ENCODE measurements around the gene RAX.

DNA sequence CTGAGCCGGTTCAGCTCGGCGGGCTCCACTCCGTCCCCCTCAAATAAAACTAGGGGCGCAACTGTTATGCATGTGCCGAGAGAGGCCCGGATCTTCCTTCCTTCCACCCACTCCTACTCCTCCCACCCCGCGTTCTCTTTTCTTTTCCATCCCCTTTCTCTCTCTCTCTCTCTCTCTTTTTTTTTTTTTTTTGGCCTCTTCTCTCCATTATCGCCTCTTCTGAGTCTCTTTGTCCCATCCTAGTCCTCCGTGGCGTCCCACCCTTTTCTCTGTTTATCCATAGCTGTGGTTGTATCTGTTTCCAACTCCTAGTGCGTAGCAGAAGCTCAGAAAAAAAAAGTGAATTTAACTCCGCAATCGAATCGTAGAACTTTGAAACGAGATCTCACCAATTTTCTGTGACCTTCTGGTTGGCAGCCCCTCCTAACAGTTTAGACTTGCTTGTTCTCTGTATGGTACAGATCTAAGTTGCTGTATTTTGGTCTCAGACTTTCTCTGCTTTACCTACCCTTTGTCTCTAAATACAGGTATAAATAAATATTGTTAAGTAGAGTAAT lies 3.6 kb downstream of the RAX start:
- TF ChIP-seq ZNF317 (CRISPR knock-in tag; IDR thresholded peaks at IDR 0.05; ENCODE audit: borderline replicate concordance, low read depth) (no peak), SOX15 (CRISPR knock-in tag; IDR thresholded peaks at IDR 0.05) (no peak), TCF7 (CRISPR knock-in tag; IDR thresholded peaks at IDR 0.05; ENCODE audit: low read depth) (no peak), ETV6 (CRISPR knock-in tag; IDR thresholded peaks at IDR 0.05) (no peak), CREM (CRISPR knock-in tag; IDR thresholded peaks at IDR 0.05) (no peak), CBFB (CRISPR knock-in tag; IDR thresholded peaks at IDR 0.05; ENCODE audit: low read depth) (no peak)
- TF ChIP-seq, protein P1, sequence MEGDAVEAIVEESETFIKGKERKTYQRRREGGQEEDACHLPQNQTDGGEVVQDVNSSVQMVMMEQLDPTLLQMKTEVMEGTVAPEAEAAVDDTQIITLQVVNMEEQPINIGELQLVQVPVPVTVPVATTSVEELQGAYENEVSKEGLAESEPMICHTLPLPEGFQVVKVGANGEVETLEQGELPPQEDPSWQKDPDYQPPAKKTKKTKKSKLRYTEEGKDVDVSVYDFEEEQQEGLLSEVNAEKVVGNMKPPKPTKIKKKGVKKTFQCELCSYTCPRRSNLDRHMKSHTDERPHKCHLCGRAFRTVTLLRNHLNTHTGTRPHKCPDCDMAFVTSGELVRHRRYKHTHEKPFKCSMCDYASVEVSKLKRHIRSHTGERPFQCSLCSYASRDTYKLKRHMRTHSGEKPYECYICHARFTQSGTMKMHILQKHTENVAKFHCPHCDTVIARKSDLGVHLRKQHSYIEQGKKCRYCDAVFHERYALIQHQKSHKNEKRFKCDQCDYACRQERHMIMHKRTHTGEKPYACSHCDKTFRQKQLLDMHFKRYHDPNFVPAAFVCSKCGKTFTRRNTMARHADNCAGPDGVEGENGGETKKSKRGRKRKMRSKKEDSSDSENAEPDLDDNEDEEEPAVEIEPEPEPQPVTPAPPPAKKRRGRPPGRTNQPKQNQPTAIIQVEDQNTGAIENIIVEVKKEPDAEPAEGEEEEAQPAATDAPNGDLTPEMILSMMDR (IDR thresholded peaks at IDR 0.05), result no peak
- TF ChIP-seq, protein P2, sequence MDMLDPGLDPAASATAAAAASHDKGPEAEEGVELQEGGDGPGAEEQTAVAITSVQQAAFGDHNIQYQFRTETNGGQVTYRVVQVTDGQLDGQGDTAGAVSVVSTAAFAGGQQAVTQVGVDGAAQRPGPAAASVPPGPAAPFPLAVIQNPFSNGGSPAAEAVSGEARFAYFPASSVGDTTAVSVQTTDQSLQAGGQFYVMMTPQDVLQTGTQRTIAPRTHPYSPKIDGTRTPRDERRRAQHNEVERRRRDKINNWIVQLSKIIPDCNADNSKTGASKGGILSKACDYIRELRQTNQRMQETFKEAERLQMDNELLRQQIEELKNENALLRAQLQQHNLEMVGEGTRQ (CRISPR knock-in tag; IDR thresholded peaks at IDR 0.05), result no peak
- TF ChIP-seq, protein P3, sequence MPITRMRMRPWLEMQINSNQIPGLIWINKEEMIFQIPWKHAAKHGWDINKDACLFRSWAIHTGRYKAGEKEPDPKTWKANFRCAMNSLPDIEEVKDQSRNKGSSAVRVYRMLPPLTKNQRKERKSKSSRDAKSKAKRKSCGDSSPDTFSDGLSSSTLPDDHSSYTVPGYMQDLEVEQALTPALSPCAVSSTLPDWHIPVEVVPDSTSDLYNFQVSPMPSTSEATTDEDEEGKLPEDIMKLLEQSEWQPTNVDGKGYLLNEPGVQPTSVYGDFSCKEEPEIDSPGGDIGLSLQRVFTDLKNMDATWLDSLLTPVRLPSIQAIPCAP (CRISPR knock-in tag; IDR thresholded peaks at IDR 0.05), result no peak
- TF ChIP-seq, protein P4, sequence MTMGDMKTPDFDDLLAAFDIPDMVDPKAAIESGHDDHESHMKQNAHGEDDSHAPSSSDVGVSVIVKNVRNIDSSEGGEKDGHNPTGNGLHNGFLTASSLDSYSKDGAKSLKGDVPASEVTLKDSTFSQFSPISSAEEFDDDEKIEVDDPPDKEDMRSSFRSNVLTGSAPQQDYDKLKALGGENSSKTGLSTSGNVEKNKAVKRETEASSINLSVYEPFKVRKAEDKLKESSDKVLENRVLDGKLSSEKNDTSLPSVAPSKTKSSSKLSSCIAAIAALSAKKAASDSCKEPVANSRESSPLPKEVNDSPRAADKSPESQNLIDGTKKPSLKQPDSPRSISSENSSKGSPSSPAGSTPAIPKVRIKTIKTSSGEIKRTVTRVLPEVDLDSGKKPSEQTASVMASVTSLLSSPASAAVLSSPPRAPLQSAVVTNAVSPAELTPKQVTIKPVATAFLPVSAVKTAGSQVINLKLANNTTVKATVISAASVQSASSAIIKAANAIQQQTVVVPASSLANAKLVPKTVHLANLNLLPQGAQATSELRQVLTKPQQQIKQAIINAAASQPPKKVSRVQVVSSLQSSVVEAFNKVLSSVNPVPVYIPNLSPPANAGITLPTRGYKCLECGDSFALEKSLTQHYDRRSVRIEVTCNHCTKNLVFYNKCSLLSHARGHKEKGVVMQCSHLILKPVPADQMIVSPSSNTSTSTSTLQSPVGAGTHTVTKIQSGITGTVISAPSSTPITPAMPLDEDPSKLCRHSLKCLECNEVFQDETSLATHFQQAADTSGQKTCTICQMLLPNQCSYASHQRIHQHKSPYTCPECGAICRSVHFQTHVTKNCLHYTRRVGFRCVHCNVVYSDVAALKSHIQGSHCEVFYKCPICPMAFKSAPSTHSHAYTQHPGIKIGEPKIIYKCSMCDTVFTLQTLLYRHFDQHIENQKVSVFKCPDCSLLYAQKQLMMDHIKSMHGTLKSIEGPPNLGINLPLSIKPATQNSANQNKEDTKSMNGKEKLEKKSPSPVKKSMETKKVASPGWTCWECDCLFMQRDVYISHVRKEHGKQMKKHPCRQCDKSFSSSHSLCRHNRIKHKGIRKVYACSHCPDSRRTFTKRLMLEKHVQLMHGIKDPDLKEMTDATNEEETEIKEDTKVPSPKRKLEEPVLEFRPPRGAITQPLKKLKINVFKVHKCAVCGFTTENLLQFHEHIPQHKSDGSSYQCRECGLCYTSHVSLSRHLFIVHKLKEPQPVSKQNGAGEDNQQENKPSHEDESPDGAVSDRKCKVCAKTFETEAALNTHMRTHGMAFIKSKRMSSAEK (CRISPR knock-in tag; IDR thresholded peaks at IDR 0.05; ENCODE audit: borderline replicate concordance), result no peak
- TF ChIP-seq, protein P5, sequence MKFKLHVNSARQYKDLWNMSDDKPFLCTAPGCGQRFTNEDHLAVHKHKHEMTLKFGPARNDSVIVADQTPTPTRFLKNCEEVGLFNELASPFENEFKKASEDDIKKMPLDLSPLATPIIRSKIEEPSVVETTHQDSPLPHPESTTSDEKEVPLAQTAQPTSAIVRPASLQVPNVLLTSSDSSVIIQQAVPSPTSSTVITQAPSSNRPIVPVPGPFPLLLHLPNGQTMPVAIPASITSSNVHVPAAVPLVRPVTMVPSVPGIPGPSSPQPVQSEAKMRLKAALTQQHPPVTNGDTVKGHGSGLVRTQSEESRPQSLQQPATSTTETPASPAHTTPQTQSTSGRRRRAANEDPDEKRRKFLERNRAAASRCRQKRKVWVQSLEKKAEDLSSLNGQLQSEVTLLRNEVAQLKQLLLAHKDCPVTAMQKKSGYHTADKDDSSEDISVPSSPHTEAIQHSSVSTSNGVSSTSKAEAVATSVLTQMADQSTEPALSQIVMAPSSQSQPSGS (CRISPR knock-in tag; IDR thresholded peaks at IDR 0.05; ENCODE audit: borderline replicate concordance, low read depth), result no peak
